NT2/D1 (cell line): Measurements from ENCODE around the gene FAM193A.

Experiments
- SUZ12 ChIP-seq: IDR thresholded peaks from 2 replicates; pipeline ENCODE4 v1.6.1; 2011; ENCODE audit not compliant: insufficient read length, insufficient read depth; ENCODE audit errors: extremely low read depth
- YY1 ChIP-seq: IDR thresholded peaks from 2 replicates; pipeline ENCODE4 v1.6.1; 2011; ENCODE audit not compliant: insufficient read length, insufficient read depth

- TF ChIP-seq SUZ12: no peak
- TF ChIP-seq YY1: no peak
Observed at GRCh38 chr4:2621419-2621818, 85.0 kb downstream of the FAM193A start.
